Measurements from ENCODE around the gene TVP23C.

TVP23C gene

GRCh38 chr17:15467592-15467991 lies 95.7 kb downstream of the TVP23C start, which contains the start of gene CDRT4:
Gene CDRT4, minus strand, starts transcription at chr17:15467621. Its CDS starts 27,383 bp downstream, at chr17:15440238.
- ChIA-PET POLR2A (no interaction called here), CTCF (interaction anchor here (1.2 kb wide), 1 partner anchor 11 kb away, joined by 5 read pairs; no protein-coding TSS in a partner anchor)

GRCh38 chr17:15466131-15466530 lies 97.2 kb downstream of the TVP23C start:
- ChIA-PET CTCF (interaction anchor here (1.0 to 1.2 kb wide), 3 partner anchors 9 to 208 kb away, joined by 4 to 5 read pairs (median 4); no protein-coding TSS in a partner anchor), POLR2A (no interaction called here)
- DNase-seq (ENCODE audit: low read depth, low spot score) = no peak
- TF ChIP-seq CTCF (IDR thresholded peaks at IDR 0.05; ENCODE audit: insufficient read depth, low read length, missing control alignments) = no peak
- H3K4me3 ChIP-seq (ENCODE audit: low read depth, low read length) = no peak overlapping the region

More at GRCh38 chr17:15467592-15467991, 95.7 kb downstream of the TVP23C start, which contains the start of gene CDRT4:
- TF ChIP-seq CTCF (IDR thresholded peaks at IDR 0.05; ENCODE audit: insufficient read depth, low read length, missing control alignments) = no peak
- H3K4me3 ChIP-seq (ENCODE audit: low read depth, low read length) = no peak within 1 kb of the TSS
- DNase-seq (ENCODE audit: low read depth, low spot score) = no peak

- ChIA-PET POLR2A (no interaction called here), CTCF (interaction anchor here (1.2 to 2.3 kb wide), 2 partner anchors 8 to 207 kb away, joined by 5 to 9 read pairs; no protein-coding TSS in a partner anchor)
- no peak for DNase-seq (ENCODE audit: low read depth, low spot score)
- H3K4me3 ChIP-seq (ENCODE audit: low read depth, low read length) = no peak overlapping the region
- TF ChIP-seq CTCF (IDR thresholded peaks at IDR 0.05; ENCODE audit: insufficient read depth, low read length, missing control alignments) = no peak
Measured at GRCh38 chr17:15465045-15465701, 98.1 kb downstream of the TVP23C start.

- ChIA-PET POLR2A (no interaction called here), CTCF (interaction anchor here (1.0 to 2.6 kb wide), 4 partner anchors 14 to 206 kb away, joined by 3 to 17 read pairs (median 6); no protein-coding TSS in a partner anchor)
- no peak overlapping the region for H3K4me3 ChIP-seq (ENCODE audit: low read depth, low read length)
- DNase-seq (ENCODE audit: low read depth, low spot score) = no peak
- no peak for TF ChIP-seq CTCF (IDR thresholded peaks at IDR 0.05; ENCODE audit: insufficient read depth, low read length, missing control alignments)
Measured at GRCh38 chr17:15464231-15464985, 98.9 kb downstream of the TVP23C start.

GRCh38 chr17:15462976-15463772 lies 100.1 kb downstream of the TVP23C start:
- TF ChIP-seq CTCF (IDR thresholded peaks at IDR 0.05; ENCODE audit: insufficient read depth, low read length, missing control alignments) = no peak
- POLR2A ChIA-PET = interaction anchor here (0.7 kb wide), 1 partner anchor 201 kb away, joined by 3 read pairs; no protein-coding TSS in a partner anchor
- CTCF ChIA-PET = interaction anchor here (0.6 to 2.6 kb wide), 6 partner anchors 37 to 842 kb away, joined by 3 to 17 read pairs (median 5); no protein-coding TSS in a partner anchor
- H3K4me3 ChIP-seq (ENCODE audit: low read depth, low read length) = no peak overlapping the region
- DNase-seq (ENCODE audit: low read depth, low spot score) = no peak

Data from AG04449 (cell line).